Activated CD8-positive, alpha-beta T cell treated with anti-CD3 and anti-CD28 coated beads for 36 hours (primary cell): Measurements from ENCODE around the gene EYS. TPM values are rescaled to one million over a fixed set of nuclear protein-coding genes. Genes with fewer than 3 reads are reported as not detected.
"Not testable (repeated sequence)": the region's sequence is repeated elsewhere in the genome, so short reads cannot be mapped to it uniquely, and the experiment has no call there.

ENCODE experiments used
- ATAC-seq: fragments of 200-7000 bp; cut with Tn5 transposase; one replicate; pipeline ENCODE4 v1.10.0; 2021; ENCODE audit warnings: mild to moderate bottlenecking, moderate library complexity
- CTCF ChIA-PET: fragments of 350-600 bp; sonication (Branson Sonifier 250); formaldehyde crosslinking; loops from one replicate; lab custom pipeline; 2021; ENCODE audit warnings: antibody characterized with exemption; lab: Charles Lee
- POLR2A ChIA-PET: fragments of 350-600 bp; sonication (Branson Sonifier 250); formaldehyde crosslinking; loops from one replicate; lab custom pipeline; 2021; ENCODE audit warnings: antibody characterized with exemption; lab: Charles Lee
- DNase-seq: peaks from one replicate; pipeline ENCODE4 v3.0.0-alpha.2; 2020
- H3K27ac Mint-ChIP-seq: one replicate; pipeline ENCODE4 v1.8.0; 2021; ENCODE audit warnings: mild to moderate bottlenecking, mixed read lengths
- H3K27me3 Mint-ChIP-seq: one replicate; pipeline ENCODE4 v1.8.0; 2021; ENCODE audit warnings: mixed read lengths
- H3K36me3 Mint-ChIP-seq: one replicate; pipeline ENCODE4 v1.8.0; 2021; ENCODE audit warnings: low read depth, mixed read lengths
- H3K4me1 Mint-ChIP-seq: one replicate; pipeline ENCODE4 v1.8.0; 2021; ENCODE audit warnings: low read depth, mixed read lengths
- H3K4me3 Mint-ChIP-seq: one replicate; pipeline ENCODE4 v1.8.0; 2021; ENCODE audit warnings: mild to moderate bottlenecking, moderate library complexity, mixed read lengths
- H3K9me3 Mint-ChIP-seq: one replicate; pipeline ENCODE4 v1.8.0; 2021; ENCODE audit warnings: mixed read lengths
- intact Hi-C: fragments of 100-400 bp; cut with micrococcal nuclease; formaldehyde crosslinking; loops from one replicate; pipeline ENCODE4 v1.10.0; 2022
- total RNA-seq, 2 experiments: library from RNA; stranded (reverse); gene quantifications; one replicate each; pipeline ENCODE4 v1.2.3, GENCODE V29; 2021
- TF ChIP-seq, protein P1 (sequence below): fragments of 200-600 bp; IDR thresholded peaks from one replicate; pipeline ENCODE4 v1.8.0; 2022; ENCODE audit warnings: antibody characterized with exemption, mild to moderate bottlenecking

EYS gene
- total RNA-seq, 2 experiments from 2014 or later, result not detected

DNA sequence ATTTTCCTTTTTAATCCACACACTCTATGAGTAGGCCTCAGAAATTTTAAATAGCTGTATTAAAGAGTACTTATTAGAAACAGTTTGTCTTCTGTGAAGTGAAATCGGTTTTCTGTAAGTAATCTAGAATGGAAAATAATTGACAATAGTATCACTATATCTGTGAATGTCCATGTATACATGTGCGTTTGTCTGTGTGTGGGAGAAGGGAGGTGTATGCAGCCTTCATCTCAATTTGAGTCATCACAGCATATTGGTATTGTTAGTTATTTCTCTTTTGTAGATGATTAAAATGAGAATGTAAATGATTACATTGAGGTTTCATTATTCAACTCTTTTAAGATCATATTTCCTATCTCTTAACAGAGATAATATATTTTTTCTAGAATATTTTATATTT, 206.0 kb downstream of the EYS start:
- Mint-ChIP-seq H3K36me3 (no peaks in the 10 kb centered on the region), H3K27me3 (no peaks in the 10 kb centered on the region), H3K9me3 (peaks cover 12% of the 10 kb centered on the region), H3K4me3 (no peak overlapping the region), H3K27ac (no peak overlapping the region), H3K4me1 (no peaks in the 10 kb centered on the region)
- ATAC-seq (no peak), DNase-seq (no peak)
- intact Hi-C loops, result no loop called here
- POLR2A ChIA-PET, result no interaction called here
- CTCF ChIA-PET, result no interaction called here
- TF ChIP-seq, protein P1, sequence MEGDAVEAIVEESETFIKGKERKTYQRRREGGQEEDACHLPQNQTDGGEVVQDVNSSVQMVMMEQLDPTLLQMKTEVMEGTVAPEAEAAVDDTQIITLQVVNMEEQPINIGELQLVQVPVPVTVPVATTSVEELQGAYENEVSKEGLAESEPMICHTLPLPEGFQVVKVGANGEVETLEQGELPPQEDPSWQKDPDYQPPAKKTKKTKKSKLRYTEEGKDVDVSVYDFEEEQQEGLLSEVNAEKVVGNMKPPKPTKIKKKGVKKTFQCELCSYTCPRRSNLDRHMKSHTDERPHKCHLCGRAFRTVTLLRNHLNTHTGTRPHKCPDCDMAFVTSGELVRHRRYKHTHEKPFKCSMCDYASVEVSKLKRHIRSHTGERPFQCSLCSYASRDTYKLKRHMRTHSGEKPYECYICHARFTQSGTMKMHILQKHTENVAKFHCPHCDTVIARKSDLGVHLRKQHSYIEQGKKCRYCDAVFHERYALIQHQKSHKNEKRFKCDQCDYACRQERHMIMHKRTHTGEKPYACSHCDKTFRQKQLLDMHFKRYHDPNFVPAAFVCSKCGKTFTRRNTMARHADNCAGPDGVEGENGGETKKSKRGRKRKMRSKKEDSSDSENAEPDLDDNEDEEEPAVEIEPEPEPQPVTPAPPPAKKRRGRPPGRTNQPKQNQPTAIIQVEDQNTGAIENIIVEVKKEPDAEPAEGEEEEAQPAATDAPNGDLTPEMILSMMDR, result no peak

DNA sequence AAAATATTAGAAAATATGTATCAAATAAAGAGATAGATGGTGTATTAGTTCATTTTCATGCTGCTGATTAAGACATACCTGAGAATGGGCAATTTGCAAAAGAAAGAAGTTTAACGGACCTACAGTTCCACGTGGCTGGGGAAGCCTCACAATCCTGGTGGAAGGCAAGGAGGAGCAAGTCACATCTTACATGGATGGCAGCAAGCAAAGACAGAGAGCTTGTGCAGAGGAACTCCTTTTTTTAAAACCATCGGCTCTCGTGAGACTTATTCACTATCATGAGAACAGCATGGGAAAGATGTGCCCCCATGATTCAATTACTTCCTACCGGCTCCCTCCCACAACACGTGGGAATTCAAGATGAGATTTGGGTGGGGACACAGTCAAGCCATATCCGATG, 223.4 kb downstream of the EYS start:
- H3K4me3 Mint-ChIP-seq, H3K9me3 Mint-ChIP-seq, H3K4me1 Mint-ChIP-seq, ATAC-seq, H3K27ac Mint-ChIP-seq, POLR2A ChIA-PET, H3K36me3 Mint-ChIP-seq, H3K27me3 Mint-ChIP-seq, CTCF ChIA-PET, intact Hi-C loops, DNase-seq: not testable (repeated sequence)

DNA sequence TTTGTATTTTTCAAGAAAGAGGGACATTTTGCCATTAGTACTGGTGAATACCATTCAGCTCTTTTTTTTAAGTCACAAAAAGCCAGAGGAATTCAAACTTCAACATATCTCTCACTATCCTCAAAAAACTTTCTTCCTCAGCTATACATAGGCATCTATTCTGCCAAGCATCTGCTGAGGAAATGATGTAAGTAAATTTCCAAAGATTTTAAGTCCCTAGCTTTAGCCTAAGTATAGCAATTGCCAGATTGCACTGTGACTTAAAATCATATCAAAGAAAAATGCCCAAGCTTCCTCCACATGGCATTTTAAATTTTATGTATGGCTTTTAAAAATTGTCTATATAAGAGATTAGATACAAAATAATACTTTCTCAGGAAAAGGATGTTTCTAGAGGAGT, 237.4 kb downstream of the EYS start:
- peaks cover 4% of the 10 kb centered on the region for H3K9me3 Mint-ChIP-seq
- CTCF ChIA-PET, result no interaction called here
- H3K36me3 Mint-ChIP-seq, result no peaks in the 10 kb centered on the region
- H3K27me3 Mint-ChIP-seq, result no peaks in the 10 kb centered on the region
- intact Hi-C loops, result no loop called here
- H3K4me1 Mint-ChIP-seq, result no peaks in the 10 kb centered on the region
- TF ChIP-seq, protein P1, result no peak
- POLR2A ChIA-PET, result no interaction called here
- ATAC-seq, result no peak
- H3K4me3 Mint-ChIP-seq, result no peak overlapping the region
- DNase-seq, result no peak
- no peak overlapping the region for H3K27ac Mint-ChIP-seq

DNA sequence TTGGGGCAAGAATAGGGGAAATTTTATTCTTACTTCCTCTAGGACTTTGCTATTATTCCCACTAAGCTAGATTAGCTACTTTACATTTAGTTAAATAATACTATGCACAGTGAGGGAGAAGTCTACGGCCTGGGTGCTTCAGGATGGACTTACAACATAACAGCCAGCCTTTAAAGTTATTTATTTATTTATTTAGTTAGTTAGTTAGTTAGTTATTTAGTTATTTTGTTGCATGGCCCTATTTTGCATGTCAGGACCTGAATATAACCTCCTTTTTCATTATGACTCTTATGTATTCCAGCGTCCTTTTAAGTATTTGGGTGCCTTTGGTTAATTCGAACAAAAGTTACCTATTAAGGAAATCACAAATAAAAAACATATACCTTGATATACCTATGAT, 238.7 kb downstream of the EYS start:
- no peaks in the 10 kb centered on the region for H3K27me3 Mint-ChIP-seq
- no peaks in the 10 kb centered on the region for H3K4me1 Mint-ChIP-seq
- POLR2A ChIA-PET, result no interaction called here
- H3K36me3 Mint-ChIP-seq, result no peaks in the 10 kb centered on the region
- H3K27ac Mint-ChIP-seq, result no peak overlapping the region
- TF ChIP-seq, protein P1, result no peak
- CTCF ChIA-PET, result no interaction called here
- H3K9me3 Mint-ChIP-seq, result peaks cover 8% of the 10 kb centered on the region
- DNase-seq (no peak), ATAC-seq (no peak)
- intact Hi-C loops, result no loop called here
- no peak overlapping the region for H3K4me3 Mint-ChIP-seq

DNA sequence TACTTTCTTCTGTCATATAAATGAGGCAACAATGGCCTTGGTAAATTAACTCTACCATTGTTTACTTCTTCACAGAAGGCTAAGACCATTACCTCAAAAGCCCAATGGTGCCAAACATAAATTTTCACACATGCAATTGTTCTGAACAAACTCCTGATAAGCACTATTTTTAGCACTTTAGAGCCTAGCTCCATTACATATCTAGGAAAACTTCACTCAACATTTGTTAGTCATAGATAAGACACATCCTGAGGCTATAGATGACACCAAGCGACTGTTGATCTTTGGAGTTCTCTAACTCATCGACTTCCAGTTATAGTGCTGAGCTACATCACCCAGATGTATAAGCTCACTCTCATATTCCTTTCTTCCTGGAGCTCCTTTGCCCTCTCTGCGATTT, 245.9 kb downstream of the EYS start:
- ChIA-PET POLR2A (no interaction called here), CTCF (no interaction called here)
- Mint-ChIP-seq H3K9me3 (peaks cover 14% of the 10 kb centered on the region), H3K27ac (no peak overlapping the region), H3K4me1 (no peaks in the 10 kb centered on the region), H3K36me3 (no peaks in the 10 kb centered on the region), H3K27me3 (no peaks in the 10 kb centered on the region), H3K4me3 (no peak overlapping the region)
- DNase-seq (no peak), ATAC-seq (no peak)
- intact Hi-C loops, result no loop called here
- TF ChIP-seq, protein P1, result no peak

DNA sequence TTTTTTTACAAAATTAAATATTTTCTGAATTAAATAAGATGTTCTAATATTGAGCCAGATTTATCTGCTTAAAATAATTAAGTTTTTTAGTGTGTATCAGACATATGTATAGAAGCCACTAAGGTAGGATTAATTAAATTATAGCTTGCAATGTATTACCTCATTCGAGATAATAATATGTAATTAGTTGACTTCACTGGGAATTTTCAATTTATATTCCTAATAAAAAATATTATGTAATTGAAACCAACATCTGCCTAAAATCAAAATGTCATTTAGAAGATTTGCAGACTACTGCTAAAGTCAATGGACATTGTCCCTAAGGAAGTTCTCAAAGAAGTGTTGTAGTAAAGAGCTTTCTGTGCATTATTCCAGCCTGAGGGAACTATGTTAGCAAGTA, 254.7 kb downstream of the EYS start:
- Mint-ChIP-seq H3K4me1 (no peaks in the 10 kb centered on the region), H3K4me3 (no peak overlapping the region), H3K27ac (no peak overlapping the region), H3K36me3 (no peaks in the 10 kb centered on the region), H3K27me3 (no peaks in the 10 kb centered on the region), H3K9me3 (peaks cover 2% of the 10 kb centered on the region)
- POLR2A ChIA-PET, result interaction anchor here (0.7 kb wide), 1 partner anchor 534 kb away, joined by 3 read pairs; no protein-coding TSS in a partner anchor
- no peak for ATAC-seq
- TF ChIP-seq, protein P1, result no peak
- CTCF ChIA-PET, result no interaction called here
- intact Hi-C loops, result no loop called here
- DNase-seq, result no peak
